BJ (cell line): ENCODE results near the gene TUNAR. TPM values are rescaled to one million over a fixed set of nuclear protein-coding genes. Genes with fewer than 3 reads are reported as not detected.

ENCODE experiments used
- CTCF ChIA-PET: fragments of 350-600 bp; formaldehyde crosslinking; extraction: SDS; loops from one replicate; lab custom pipeline; 2021; ENCODE audit warnings: antibody characterized with exemption, inconsistent platforms; lab: Yijun Ruan, JAX
- POLR2A ChIA-PET: fragments of 300-600 bp; sonication (Branson Sonifier 250); formaldehyde crosslinking; extraction: SDS; loops from one replicate; lab custom pipeline; 2021; ENCODE audit warnings: antibody characterized with exemption; lab: Charles Lee
- DNase-seq: peaks from one replicate; pipeline ENCODE4 v3.0.0-alpha.2; 2011; ENCODE audit warnings: low read depth
- H3K27me3 ChIP-seq: 2 replicates; pipeline ENCODE4 v1.6.0; 2011; ENCODE audit warnings: low read length; ENCODE audit not compliant: control insufficient read depth, insufficient read depth
- H3K36me3 ChIP-seq: 2 replicates; pipeline ENCODE4 v1.5.1; 2011; ENCODE audit warnings: low read length; ENCODE audit not compliant: control insufficient read depth, insufficient read depth
- H3K4me3 ChIP-seq: 2 replicates; pipeline ENCODE4 v1.5.1; 2011; ENCODE audit warnings: low read depth, mild to moderate bottlenecking, control low read depth, low read length
- polyA plus RNA-seq: library from polyadenylated mRNA; depleted of rRNA; stranded (reverse); fragments of >200 nt; gene quantifications from 2 replicates; pipeline ENCODE4 v1.2.3, GENCODE V29; 2011
- TF ChIP-seq, protein P1 (sequence below): IDR thresholded peaks from 2 replicates; pipeline ENCODE4 v1.5.1; 2011; ENCODE audit warnings: low read depth, mild to moderate bottlenecking, control low read depth, inconsistent platforms, low read length, moderate library complexity; ENCODE audit not compliant: insufficient read depth

Gene TUNAR
- polyA plus RNA-seq, 1 experiment: not detected

- Histone ChIP-seq H3K27me3 (no peaks in the 10 kb centered on the region), H3K36me3 (no peaks in the 10 kb centered on the region), H3K4me3 (no peak overlapping the region)
- DNase-seq: no peak
- POLR2A ChIA-PET: no interaction called here
- CTCF ChIA-PET: interaction anchor here (0.9 to 1.1 kb wide), 3 partner anchors 11 to 18 kb away, joined by 3 read pairs; no protein-coding TSS in a partner anchor
- TF ChIP-seq, protein P1, sequence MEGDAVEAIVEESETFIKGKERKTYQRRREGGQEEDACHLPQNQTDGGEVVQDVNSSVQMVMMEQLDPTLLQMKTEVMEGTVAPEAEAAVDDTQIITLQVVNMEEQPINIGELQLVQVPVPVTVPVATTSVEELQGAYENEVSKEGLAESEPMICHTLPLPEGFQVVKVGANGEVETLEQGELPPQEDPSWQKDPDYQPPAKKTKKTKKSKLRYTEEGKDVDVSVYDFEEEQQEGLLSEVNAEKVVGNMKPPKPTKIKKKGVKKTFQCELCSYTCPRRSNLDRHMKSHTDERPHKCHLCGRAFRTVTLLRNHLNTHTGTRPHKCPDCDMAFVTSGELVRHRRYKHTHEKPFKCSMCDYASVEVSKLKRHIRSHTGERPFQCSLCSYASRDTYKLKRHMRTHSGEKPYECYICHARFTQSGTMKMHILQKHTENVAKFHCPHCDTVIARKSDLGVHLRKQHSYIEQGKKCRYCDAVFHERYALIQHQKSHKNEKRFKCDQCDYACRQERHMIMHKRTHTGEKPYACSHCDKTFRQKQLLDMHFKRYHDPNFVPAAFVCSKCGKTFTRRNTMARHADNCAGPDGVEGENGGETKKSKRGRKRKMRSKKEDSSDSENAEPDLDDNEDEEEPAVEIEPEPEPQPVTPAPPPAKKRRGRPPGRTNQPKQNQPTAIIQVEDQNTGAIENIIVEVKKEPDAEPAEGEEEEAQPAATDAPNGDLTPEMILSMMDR: no peak
Observed at GRCh38 chr14:95935228-95935822, 58.7 kb downstream of the TUNAR start.

DNA sequence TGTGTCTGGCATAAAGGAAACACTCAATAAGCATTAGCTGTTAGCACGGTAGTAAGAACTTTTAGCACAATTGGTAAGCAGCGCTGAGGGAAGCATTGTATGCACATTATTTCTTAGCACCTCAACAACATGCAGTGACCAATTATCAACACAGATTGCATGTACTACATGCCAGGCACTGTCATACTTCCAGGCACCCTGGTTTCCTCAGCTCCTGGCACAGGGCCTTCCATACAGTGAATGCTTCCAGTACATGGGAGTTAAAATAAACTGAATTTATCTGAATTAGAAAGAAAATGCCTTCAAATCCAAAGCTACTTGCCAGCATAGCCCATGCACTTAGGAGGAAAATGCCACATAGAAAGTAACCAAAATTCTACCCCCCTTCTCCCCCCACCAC is 59.4 kb downstream of the TUNAR start:
- no peaks in the 10 kb centered on the region for H3K27me3 ChIP-seq
- no peaks in the 10 kb centered on the region for H3K36me3 ChIP-seq
- CTCF ChIA-PET: interaction anchor here (0.9 kb wide), 1 partner anchor 17 kb away, joined by 3 read pairs; no protein-coding TSS in a partner anchor
- H3K4me3 ChIP-seq: no peak overlapping the region
- DNase-seq: no peak
- TF ChIP-seq, protein P1: no peak
- POLR2A ChIA-PET: no interaction called here

DNA sequence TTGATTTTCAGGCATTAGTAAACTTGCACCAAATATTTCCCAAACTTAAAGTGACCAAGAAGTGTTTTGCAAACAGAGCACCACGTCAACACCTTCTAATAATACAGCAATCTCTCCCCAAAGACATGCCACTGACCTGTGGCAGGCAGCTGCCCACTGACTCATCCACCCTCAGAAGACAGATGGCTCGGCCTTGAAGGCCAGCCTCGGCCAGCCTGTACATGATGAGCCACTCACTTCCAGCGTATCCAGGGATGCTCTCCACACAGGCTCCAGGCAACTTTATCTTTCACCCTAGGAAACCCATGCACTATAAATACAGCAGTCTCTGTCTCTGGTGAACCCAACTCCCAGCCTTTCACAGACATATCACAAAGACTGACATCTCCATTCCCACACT is 62.7 kb downstream of the TUNAR start:
- Histone ChIP-seq H3K4me3 (no peak overlapping the region), H3K27me3 (no peaks in the 10 kb centered on the region), H3K36me3 (no peaks in the 10 kb centered on the region)
- TF ChIP-seq, protein P1: no peak
- CTCF ChIA-PET: no interaction called here
- POLR2A ChIA-PET: no interaction called here
- DNase-seq: no peak

GRCh38 chr14:95941897-95942296 is 65.3 kb downstream of the TUNAR start:
- H3K27me3 ChIP-seq: no peaks in the 10 kb centered on the region
- DNase-seq: no peak
- POLR2A ChIA-PET: no interaction called here
- CTCF ChIA-PET: no interaction called here
- TF ChIP-seq, protein P1: no peak
- H3K4me3 ChIP-seq: no peak overlapping the region
- no peaks in the 10 kb centered on the region for H3K36me3 ChIP-seq

DNA sequence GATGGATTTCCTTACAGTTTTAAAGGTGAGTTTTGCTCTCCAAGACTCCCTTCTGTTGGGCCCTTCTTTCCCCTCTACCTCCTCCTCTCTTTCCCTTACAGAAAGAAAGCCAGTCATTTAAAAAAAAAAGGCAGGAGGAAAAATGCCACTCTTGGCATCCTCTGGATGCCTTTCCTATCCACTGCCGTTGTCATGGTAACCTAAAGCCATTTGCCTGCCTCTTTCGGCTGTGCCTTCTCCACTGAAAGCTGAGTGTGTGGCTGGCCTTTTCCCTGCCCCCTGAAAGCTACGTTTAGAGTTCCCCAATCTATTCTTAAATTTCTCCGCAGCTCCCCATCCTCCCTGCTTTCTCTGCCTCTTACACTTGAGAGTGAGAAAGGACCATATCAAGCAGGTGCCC is 67.1 kb downstream of the TUNAR start:
- Histone ChIP-seq H3K27me3 (no peaks in the 10 kb centered on the region), H3K4me3 (no peak overlapping the region), H3K36me3 (no peaks in the 10 kb centered on the region)
- TF ChIP-seq, protein P1: no peak
- ChIA-PET POLR2A (no interaction called here), CTCF (no interaction called here)
- DNase-seq: no peak
